ENCODE data around the gene GALNT8. TPM values are rescaled to one million over a fixed set of nuclear protein-coding genes. Genes with fewer than 3 reads are reported as not detected.

GALNT8 gene
- total RNA-seq, 1 donor from 2014 or later: 2.0 TPM

DNA sequence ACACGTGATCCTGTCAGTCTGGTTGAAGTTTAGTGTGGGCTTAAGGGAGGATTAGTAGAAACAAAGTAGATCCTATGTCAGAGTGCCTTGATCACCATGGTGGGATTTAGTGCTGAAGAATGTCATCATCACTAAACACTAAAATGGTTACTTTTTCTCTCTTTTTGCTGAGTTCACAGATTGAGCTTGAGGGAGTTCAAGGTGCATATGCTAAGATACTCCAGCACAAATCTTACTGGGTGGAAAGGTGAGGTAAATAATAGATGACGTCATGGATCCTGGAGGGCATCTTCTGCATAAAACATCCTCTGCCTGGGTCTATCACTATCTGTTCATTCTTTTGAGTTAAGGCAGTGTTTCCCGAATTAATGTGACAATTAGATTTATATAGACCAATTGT, 4.9 kb downstream of the GALNT8 start:
- Histone ChIP-seq H3K9me3 (no peaks in the 10 kb centered on the region), H3K27ac (no peak overlapping the region), H3K4me3 (no peak overlapping the region), H3K4me1 (no peaks in the 10 kb centered on the region), H3K27me3 (no peaks in the 10 kb centered on the region), H3K36me3 (no peaks in the 10 kb centered on the region)
- intact Hi-C loops (cut with DNase I): no loop called here
- TF ChIP-seq POLR2AphosphoS5 (IDR thresholded peaks at IDR 0.05; ENCODE audit: insufficient read depth in 1 of 2, low read depth in 1 of 2) (no peak), POLR2A (IDR thresholded peaks at IDR 0.05) (no peak)
- TF ChIP-seq, protein P1, sequence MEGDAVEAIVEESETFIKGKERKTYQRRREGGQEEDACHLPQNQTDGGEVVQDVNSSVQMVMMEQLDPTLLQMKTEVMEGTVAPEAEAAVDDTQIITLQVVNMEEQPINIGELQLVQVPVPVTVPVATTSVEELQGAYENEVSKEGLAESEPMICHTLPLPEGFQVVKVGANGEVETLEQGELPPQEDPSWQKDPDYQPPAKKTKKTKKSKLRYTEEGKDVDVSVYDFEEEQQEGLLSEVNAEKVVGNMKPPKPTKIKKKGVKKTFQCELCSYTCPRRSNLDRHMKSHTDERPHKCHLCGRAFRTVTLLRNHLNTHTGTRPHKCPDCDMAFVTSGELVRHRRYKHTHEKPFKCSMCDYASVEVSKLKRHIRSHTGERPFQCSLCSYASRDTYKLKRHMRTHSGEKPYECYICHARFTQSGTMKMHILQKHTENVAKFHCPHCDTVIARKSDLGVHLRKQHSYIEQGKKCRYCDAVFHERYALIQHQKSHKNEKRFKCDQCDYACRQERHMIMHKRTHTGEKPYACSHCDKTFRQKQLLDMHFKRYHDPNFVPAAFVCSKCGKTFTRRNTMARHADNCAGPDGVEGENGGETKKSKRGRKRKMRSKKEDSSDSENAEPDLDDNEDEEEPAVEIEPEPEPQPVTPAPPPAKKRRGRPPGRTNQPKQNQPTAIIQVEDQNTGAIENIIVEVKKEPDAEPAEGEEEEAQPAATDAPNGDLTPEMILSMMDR (IDR thresholded peaks at IDR 0.05): no peak
- no peak for DNase-seq (ENCODE audit: extremely low spot score in 2 of 2)

DNA sequence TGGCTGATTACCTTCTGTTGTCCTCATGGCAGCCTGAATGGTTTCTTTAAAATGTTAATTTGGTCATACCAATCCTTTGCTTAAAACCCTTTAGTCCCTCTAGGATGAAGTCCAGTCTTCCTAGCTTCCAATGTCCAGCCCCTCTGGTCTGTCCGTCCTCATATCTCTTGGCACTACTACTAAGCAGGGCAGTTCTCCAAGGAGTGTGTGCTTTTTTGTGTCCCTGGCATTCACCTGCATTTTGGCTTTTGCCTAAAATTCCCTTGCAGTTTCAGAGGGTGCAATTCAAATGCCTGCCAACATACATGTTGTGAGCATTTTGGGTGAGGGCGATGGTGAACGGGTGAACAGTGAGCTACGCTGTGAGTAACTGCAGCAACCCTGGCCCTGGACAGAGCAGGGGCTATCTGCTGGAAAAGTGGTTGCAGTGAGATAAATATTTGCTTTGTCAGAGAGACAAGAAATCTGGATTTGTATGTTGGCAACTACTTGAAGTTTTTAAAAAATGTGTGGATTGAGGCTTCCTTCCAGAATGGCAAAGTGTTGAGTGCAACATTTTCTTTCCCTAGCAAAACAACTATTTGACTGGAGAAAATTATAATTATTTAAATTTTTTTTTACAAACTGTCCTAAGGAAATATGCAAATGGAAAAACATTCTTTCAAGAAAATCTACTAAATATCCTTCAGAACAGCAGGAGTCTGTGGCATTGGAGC, 14.6 kb downstream of the GALNT8 start:
- no peaks in the 10 kb centered on the region for H3K36me3 ChIP-seq
- H3K4me1 ChIP-seq: no peaks in the 10 kb centered on the region
- TF ChIP-seq POLR2AphosphoS5 (IDR thresholded peaks at IDR 0.05; ENCODE audit: insufficient read depth in 1 of 2, low read depth in 1 of 2) (no peak), POLR2A (IDR thresholded peaks at IDR 0.05) (no peak)
- TF ChIP-seq, protein P1 (IDR thresholded peaks at IDR 0.05): no peak
- intact Hi-C loops (cut with DNase I): no loop called here
- no peak for DNase-seq (ENCODE audit: extremely low spot score in 2 of 2)
- H3K27me3 ChIP-seq: no peaks in the 10 kb centered on the region
- H3K4me3 ChIP-seq: no peak overlapping the region
- H3K9me3 ChIP-seq: no peaks in the 10 kb centered on the region
- H3K27ac ChIP-seq: no peak overlapping the region

DNA sequence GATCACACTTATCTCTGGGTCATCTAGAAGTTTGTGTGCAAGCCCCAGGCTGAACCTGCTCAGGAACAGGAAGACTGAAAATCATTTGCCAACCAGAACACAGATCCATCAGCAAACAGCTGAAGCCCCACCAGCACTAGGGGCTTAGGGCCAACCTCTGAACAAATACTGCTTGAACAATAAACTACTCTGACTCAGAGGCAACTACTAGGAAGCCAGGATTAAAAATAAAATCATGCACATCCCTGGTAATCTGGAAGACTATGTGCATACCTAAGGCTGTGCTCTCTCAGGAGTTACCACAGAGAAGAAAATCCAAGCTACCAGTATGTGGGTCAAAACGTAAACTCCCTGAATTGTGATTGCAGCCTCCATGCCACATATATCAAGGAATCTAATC, 15.9 kb downstream of the GALNT8 start:
- Histone ChIP-seq H3K36me3 (no peaks in the 10 kb centered on the region), H3K27me3 (no peaks in the 10 kb centered on the region), H3K9me3 (no peaks in the 10 kb centered on the region), H3K4me1 (no peaks in the 10 kb centered on the region), H3K4me3 (no peak overlapping the region), H3K27ac (no peak overlapping the region)
- intact Hi-C loops (cut with DNase I): no loop called here
- TF ChIP-seq, protein P1 (IDR thresholded peaks at IDR 0.05): no peak
- no peak for TF ChIP-seq POLR2AphosphoS5 (IDR thresholded peaks at IDR 0.05; ENCODE audit: insufficient read depth in 1 of 2, low read depth in 1 of 2)
- TF ChIP-seq POLR2A (IDR thresholded peaks at IDR 0.05): no peak
- no peak for DNase-seq (ENCODE audit: extremely low spot score in 2 of 2)

DNA sequence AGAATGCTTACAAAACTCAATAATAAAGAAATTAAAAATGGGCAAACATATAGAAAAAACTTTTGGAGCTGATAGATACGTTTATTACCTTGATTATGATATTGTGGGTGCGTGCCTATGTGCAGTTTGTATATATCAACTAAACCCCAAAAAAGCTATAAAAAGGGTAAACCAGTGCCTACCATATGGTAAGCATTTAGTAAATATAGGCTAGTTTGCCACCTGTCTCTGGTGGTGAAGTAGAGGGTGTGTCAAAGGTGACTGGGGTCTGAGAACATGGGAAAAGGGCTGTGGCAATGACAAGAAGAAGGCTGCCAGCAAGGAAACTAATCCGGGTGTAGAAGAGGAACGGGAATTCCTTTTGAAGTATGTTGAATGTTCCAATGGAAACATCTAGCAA, 18.3 kb downstream of the GALNT8 start:
- no peaks in the 10 kb centered on the region for H3K36me3 ChIP-seq
- H3K4me1 ChIP-seq: no peaks in the 10 kb centered on the region
- no peak overlapping the region for H3K27ac ChIP-seq
- H3K27me3 ChIP-seq: no peaks in the 10 kb centered on the region
- intact Hi-C loops (cut with DNase I): no loop called here
- TF ChIP-seq, protein P1 (IDR thresholded peaks at IDR 0.05): no peak
- no peak for TF ChIP-seq POLR2A (IDR thresholded peaks at IDR 0.05)
- no peak for TF ChIP-seq POLR2AphosphoS5 (IDR thresholded peaks at IDR 0.05; ENCODE audit: insufficient read depth in 1 of 2, low read depth in 1 of 2)
- no peaks in the 10 kb centered on the region for H3K9me3 ChIP-seq
- H3K4me3 ChIP-seq: no peak overlapping the region
- DNase-seq (ENCODE audit: extremely low spot score in 2 of 2): no peak

DNA sequence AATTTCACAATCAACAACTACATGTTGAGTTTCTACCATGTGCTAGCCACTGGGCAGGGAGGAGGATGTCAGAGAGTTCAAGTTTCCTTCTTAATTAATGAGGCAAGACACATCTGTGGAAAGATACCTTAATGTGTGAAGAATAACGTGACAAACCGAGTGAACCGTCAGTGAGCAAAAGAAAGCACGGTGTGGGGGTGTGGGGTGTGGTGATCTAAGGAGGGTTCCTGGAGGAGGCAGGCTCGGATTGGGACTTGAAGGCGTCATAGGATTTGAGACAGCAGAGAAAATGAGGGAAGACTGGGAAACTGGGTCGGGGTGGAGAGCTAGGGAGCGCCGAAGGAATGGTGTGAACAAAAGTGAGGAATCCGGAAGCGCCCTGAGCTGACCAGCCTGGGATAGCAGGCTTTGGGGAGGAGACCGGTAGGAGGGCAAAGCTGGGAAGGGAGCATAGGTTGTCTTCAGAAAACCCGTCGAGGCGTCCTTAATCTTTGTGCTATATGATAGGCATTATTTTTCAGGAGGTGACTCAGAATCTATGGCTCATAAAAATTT, 22.3 kb downstream of the GALNT8 start:
- Histone ChIP-seq H3K36me3 (no peaks in the 10 kb centered on the region), H3K4me1 (no peaks in the 10 kb centered on the region), H3K4me3 (no peak overlapping the region), H3K9me3 (no peaks in the 10 kb centered on the region), H3K27ac (no peak overlapping the region), H3K27me3 (no peaks in the 10 kb centered on the region)
- DNase-seq (ENCODE audit: extremely low spot score in 2 of 2): no peak
- intact Hi-C loops (cut with DNase I): no loop called here
- TF ChIP-seq POLR2A (IDR thresholded peaks at IDR 0.05): no peak
- TF ChIP-seq POLR2AphosphoS5 (IDR thresholded peaks at IDR 0.05; ENCODE audit: insufficient read depth in 1 of 2, low read depth in 1 of 2): no peak
